Peyer's patch (tissue), 4 donors: ENCODE measurements around the gene CT45A5.
"Not testable (repeated sequence)": the region's sequence is repeated elsewhere in the genome, so short reads cannot be mapped to it uniquely, and the experiment has no call there.

ENCODE experiments used
- POLR2A ChIP-seq, 2 donors: fragments of 450-650 bp; IDR thresholded peaks; one replicate each; pipeline ENCODE4 v1.5.1; 2017; ENCODE audit warnings: antibody characterized with exemption in 2 of 2, mild to moderate bottlenecking in 2 of 2, moderate library complexity in 2 of 2
- TF ChIP-seq, protein P1 (sequence below), 6 experiments: fragments of 450-650 bp in 4 of 6; fragments of 200-600 bp in 2 of 6; sonication (generic) in 1 of 6; IDR thresholded peaks; one replicate each; pipeline ENCODE4 v1.5.1; 2017 to 2019; ENCODE audit warnings: antibody characterized with exemption in 6 of 6, mild to moderate bottlenecking in 3 of 6, moderate library complexity in 1 of 6

- not testable (repeated sequence) for TF ChIP-seq POLR2A (IDR thresholded peaks at IDR 0.05)
- TF ChIP-seq, protein P1, sequence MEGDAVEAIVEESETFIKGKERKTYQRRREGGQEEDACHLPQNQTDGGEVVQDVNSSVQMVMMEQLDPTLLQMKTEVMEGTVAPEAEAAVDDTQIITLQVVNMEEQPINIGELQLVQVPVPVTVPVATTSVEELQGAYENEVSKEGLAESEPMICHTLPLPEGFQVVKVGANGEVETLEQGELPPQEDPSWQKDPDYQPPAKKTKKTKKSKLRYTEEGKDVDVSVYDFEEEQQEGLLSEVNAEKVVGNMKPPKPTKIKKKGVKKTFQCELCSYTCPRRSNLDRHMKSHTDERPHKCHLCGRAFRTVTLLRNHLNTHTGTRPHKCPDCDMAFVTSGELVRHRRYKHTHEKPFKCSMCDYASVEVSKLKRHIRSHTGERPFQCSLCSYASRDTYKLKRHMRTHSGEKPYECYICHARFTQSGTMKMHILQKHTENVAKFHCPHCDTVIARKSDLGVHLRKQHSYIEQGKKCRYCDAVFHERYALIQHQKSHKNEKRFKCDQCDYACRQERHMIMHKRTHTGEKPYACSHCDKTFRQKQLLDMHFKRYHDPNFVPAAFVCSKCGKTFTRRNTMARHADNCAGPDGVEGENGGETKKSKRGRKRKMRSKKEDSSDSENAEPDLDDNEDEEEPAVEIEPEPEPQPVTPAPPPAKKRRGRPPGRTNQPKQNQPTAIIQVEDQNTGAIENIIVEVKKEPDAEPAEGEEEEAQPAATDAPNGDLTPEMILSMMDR (IDR thresholded peaks at IDR 0.05), result not testable (repeated sequence)
Measured at GRCh38 chrX:135768091-135768490, 17.2 kb downstream of the CT45A5 start, which contains the start of gene CT45A3.
